ENCODE measurements around the gene FOXP4. TPM values are rescaled to one million over a fixed set of nuclear protein-coding genes. Genes with fewer than 3 reads are reported as not detected.

The FOXP4 gene
- total RNA-seq, 1 donor from 2014 or later = 29.9 TPM

DNA sequence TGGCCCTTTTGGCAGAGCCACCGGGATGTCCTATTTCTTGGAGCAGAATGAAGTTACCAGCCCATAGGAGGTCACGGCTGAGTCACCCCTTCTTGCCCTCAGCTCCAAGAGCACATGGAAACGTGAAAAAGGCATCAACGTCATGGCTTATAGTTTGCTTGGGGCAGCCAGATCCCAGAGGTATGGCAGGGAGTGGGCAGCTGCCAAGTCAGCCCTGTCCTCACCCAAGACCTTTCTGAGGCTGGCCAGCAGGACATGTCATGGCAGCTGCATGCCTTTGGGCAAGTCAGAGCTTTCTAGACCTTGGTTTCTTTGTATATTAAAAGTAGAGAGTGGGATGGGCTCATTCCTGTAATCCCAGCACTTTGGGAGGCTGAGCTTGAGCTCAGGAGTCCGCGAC, 83.9 kb downstream of the FOXP4 start:
- TF ChIP-seq, protein P1, sequence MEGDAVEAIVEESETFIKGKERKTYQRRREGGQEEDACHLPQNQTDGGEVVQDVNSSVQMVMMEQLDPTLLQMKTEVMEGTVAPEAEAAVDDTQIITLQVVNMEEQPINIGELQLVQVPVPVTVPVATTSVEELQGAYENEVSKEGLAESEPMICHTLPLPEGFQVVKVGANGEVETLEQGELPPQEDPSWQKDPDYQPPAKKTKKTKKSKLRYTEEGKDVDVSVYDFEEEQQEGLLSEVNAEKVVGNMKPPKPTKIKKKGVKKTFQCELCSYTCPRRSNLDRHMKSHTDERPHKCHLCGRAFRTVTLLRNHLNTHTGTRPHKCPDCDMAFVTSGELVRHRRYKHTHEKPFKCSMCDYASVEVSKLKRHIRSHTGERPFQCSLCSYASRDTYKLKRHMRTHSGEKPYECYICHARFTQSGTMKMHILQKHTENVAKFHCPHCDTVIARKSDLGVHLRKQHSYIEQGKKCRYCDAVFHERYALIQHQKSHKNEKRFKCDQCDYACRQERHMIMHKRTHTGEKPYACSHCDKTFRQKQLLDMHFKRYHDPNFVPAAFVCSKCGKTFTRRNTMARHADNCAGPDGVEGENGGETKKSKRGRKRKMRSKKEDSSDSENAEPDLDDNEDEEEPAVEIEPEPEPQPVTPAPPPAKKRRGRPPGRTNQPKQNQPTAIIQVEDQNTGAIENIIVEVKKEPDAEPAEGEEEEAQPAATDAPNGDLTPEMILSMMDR (IDR thresholded peaks at IDR 0.05) = no peak
- H3K4me3 ChIP-seq = no peak overlapping the region
- no peaks in the 10 kb centered on the region for H3K9me3 ChIP-seq
- no peaks in the 10 kb centered on the region for H3K27me3 ChIP-seq
- intact Hi-C loops (cut with DNase I) = no loop called here
- peak; percentile 25 for DNase-seq
- peaks cover 7% of the 10 kb centered on the region for H3K4me1 ChIP-seq
- ATAC-seq = no peak
- H3K36me3 ChIP-seq = no peaks in the 10 kb centered on the region
- no peak overlapping the region for H3K27ac ChIP-seq

DNA sequence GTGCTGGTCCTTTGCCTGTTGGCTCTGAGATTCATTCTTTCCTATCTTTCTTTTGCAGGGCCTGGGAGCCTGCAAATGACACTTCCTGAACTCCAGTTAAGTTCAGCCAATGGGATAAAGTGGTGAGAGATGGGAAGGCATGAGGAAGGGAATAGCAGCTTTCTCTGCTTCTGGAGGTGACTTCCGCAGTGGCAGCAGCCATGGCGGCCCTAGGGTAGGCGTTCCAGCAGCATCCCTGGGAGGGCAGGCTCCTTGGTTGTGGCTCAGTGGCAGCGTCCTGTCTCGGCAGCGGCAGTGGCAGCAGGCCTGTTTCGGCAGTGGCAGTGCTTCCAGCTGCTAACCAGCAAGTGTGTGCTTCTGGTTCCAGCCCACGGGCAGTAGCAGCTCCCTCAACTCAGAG, 84.8 kb downstream of the FOXP4 start:
- peaks cover 7% of the 10 kb centered on the region for H3K4me1 ChIP-seq
- H3K9me3 ChIP-seq = no peaks in the 10 kb centered on the region
- intact Hi-C loops (cut with DNase I) = no loop called here
- H3K27ac ChIP-seq = no peak overlapping the region
- DNase-seq (no peak), ATAC-seq (no peak)
- H3K4me3 ChIP-seq = no peak overlapping the region
- H3K27me3 ChIP-seq = no peaks in the 10 kb centered on the region
- H3K36me3 ChIP-seq = no peaks in the 10 kb centered on the region
- TF ChIP-seq, protein P1 (IDR thresholded peaks at IDR 0.05) = no peak

DNA sequence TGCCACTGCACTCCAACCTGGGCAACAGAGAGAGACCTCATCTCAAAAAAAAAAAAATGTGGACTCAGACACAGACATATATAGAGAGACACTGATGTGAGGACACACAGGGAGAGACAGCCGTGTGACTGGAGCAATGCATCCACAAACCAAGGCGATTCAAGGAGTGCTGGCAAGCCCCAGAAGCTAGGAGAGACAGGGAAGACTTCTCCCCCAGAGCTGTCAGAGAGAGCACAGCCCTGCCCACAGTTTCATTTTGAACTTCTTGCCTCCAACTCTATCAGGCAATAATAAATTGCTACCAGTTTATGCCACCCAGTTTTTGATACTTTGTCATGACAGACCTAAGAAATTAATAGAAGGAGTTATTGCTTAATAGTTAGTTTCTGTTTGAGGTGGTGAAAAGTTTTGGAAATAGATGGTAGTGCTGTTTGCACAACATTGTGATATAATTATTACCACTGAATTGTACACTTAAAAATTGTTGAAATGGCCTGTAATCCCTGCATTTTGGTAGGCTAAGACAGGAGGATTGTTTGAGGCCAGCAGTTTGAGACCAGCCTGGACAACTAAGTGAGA, 87.0 kb downstream of the FOXP4 start:
- intact Hi-C loops (cut with DNase I) = no loop called here
- Histone ChIP-seq H3K9me3 (no peaks in the 10 kb centered on the region), H3K27ac (no peak overlapping the region), H3K4me1 (peaks cover 19% of the 10 kb centered on the region), H3K4me3 (no peak overlapping the region), H3K27me3 (peaks cover 14% of the 10 kb centered on the region), H3K36me3 (no peaks in the 10 kb centered on the region)
- DNase-seq (no peak), ATAC-seq (no peak)
- TF ChIP-seq, protein P1 (IDR thresholded peaks at IDR 0.05) = no peak

DNA sequence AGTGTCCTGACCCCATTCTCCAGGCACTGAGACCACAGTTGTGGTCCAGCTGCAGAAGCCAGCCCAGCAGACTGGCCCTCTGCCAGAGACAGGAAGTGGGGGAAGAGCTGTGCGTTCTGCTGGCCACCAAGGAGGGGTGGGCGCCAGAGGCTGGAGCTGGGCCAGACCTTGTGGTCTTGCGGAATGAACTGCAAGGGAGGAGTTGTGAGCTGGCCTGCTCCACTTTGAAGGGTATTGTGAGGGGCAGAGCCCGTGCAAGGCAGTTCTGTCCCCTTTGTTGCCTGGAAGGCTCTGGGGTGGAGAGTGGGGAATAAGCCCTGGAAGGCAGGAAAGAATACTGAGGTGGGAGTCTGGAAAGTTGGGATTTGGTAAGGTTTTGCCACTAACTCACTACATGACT, 88.5 kb downstream of the FOXP4 start:
- TF ChIP-seq, protein P1 (IDR thresholded peaks at IDR 0.05) = no peak
- H3K36me3 ChIP-seq = no peaks in the 10 kb centered on the region
- intact Hi-C loops (cut with DNase I) = no loop called here
- peaks cover 24% of the 10 kb centered on the region for H3K27me3 ChIP-seq
- DNase-seq (peak; percentile 2), ATAC-seq (no peak)
- H3K27ac ChIP-seq = no peak overlapping the region
- peaks cover 25% of the 10 kb centered on the region for H3K4me1 ChIP-seq
- H3K9me3 ChIP-seq = no peaks in the 10 kb centered on the region
- no peak overlapping the region for H3K4me3 ChIP-seq

DNA sequence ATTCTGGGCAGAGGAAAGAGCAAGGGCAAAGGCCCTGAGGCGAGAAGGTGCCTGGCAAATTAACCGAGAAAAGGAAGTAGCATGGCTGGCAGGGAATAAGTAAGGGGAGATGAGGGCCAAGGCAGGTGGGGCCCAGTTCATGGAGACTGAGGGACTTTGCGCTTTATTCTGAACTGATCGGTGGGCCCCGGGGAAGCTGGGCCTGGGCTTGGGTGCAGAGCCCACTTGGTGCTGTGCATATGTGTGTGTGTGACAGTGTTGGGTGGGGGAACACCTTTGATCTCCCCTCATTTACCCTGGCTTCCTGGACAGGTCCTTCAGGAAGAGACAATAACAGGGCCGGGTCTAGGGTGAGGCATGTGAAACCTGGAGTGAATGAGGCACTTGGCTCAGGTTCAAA, 89.2 kb downstream of the FOXP4 start:
- H3K27ac ChIP-seq = no peak overlapping the region
- DNase-seq (peak; percentile 3), ATAC-seq (no peak)
- no peaks in the 10 kb centered on the region for H3K36me3 ChIP-seq
- no peaks in the 10 kb centered on the region for H3K9me3 ChIP-seq
- H3K4me3 ChIP-seq = no peak overlapping the region
- H3K4me1 ChIP-seq = peaks cover 25% of the 10 kb centered on the region
- intact Hi-C loops (cut with DNase I) = no loop called here
- H3K27me3 ChIP-seq = peaks cover 24% of the 10 kb centered on the region
- TF ChIP-seq, protein P1 (IDR thresholded peaks at IDR 0.05) = no peak

DNA sequence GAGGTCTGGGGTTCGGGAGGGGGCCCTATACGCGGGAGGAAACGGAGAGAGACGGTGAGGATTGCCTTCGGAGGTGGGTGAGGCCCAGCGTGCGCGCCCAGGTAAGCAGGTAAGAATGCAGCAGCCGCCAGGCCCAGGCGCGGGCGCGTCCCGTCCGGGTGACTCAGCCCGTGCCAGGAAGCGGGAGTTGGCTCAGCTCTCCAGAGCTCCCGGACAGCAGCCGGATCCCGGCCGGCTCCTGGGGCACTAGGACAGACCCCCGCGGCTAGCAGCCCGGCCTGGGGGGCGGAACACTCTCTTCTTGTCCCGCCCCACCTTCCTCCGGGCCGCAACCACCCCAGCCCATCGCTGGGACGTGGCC, 90.6 kb downstream of the FOXP4 start:
- Histone ChIP-seq H3K4me1 (peaks cover 25% of the 10 kb centered on the region), H3K9me3 (no peaks in the 10 kb centered on the region), H3K27ac (peak overlapping the region; percentile 78), H3K4me3 (peak overlapping the region; percentile 56), H3K27me3 (peaks cover 24% of the 10 kb centered on the region), H3K36me3 (no peaks in the 10 kb centered on the region)
- TF ChIP-seq, protein P1 (IDR thresholded peaks at IDR 0.05) = no peak
- DNase-seq (peak; percentile 84), ATAC-seq (peak; percentile 80)
- intact Hi-C loops (cut with DNase I) = no loop called here
